Measurements from ENCODE around the gene ETNK1.

DNA sequence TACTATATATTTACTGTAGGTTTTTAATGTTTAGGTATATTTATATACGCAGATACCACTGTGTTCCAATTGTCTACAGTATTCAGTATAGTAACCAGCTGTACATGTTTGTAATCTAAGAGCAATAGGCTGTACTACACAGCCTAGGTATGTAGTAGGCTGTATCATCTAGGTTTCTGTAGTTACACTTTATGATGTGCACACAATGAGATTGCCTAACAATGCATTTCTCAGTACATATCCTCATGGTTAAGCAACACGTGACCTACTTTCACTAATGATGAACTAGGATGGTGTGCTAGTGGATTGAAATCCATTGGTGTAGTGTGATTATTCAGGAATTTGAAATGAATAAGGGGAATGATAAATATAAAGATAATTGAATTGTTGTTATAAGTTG lies 77.7 kb downstream of the ETNK1 start:
- TF ChIP-seq, protein P1, sequence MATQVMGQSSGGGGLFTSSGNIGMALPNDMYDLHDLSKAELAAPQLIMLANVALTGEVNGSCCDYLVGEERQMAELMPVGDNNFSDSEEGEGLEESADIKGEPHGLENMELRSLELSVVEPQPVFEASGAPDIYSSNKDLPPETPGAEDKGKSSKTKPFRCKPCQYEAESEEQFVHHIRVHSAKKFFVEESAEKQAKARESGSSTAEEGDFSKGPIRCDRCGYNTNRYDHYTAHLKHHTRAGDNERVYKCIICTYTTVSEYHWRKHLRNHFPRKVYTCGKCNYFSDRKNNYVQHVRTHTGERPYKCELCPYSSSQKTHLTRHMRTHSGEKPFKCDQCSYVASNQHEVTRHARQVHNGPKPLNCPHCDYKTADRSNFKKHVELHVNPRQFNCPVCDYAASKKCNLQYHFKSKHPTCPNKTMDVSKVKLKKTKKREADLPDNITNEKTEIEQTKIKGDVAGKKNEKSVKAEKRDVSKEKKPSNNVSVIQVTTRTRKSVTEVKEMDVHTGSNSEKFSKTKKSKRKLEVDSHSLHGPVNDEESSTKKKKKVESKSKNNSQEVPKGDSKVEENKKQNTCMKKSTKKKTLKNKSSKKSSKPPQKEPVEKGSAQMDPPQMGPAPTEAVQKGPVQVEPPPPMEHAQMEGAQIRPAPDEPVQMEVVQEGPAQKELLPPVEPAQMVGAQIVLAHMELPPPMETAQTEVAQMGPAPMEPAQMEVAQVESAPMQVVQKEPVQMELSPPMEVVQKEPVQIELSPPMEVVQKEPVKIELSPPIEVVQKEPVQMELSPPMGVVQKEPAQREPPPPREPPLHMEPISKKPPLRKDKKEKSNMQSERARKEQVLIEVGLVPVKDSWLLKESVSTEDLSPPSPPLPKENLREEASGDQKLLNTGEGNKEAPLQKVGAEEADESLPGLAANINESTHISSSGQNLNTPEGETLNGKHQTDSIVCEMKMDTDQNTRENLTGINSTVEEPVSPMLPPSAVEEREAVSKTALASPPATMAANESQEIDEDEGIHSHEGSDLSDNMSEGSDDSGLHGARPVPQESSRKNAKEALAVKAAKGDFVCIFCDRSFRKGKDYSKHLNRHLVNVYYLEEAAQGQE (IDR thresholded peaks at IDR 0.05; ENCODE audit: insufficient replicate concordance, low read depth): no peak
- TF ChIP-seq, protein P2, sequence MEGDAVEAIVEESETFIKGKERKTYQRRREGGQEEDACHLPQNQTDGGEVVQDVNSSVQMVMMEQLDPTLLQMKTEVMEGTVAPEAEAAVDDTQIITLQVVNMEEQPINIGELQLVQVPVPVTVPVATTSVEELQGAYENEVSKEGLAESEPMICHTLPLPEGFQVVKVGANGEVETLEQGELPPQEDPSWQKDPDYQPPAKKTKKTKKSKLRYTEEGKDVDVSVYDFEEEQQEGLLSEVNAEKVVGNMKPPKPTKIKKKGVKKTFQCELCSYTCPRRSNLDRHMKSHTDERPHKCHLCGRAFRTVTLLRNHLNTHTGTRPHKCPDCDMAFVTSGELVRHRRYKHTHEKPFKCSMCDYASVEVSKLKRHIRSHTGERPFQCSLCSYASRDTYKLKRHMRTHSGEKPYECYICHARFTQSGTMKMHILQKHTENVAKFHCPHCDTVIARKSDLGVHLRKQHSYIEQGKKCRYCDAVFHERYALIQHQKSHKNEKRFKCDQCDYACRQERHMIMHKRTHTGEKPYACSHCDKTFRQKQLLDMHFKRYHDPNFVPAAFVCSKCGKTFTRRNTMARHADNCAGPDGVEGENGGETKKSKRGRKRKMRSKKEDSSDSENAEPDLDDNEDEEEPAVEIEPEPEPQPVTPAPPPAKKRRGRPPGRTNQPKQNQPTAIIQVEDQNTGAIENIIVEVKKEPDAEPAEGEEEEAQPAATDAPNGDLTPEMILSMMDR (IDR thresholded peaks at IDR 0.05; ENCODE audit: insufficient read depth, low read length): no peak
- TF ChIP-seq POLR2AphosphoS5 (IDR thresholded peaks at IDR 0.05; ENCODE audit: low read depth) (no peak), GABPA (IDR thresholded peaks at IDR 0.05; ENCODE audit: low read depth) (no peak), SPI1 (IDR thresholded peaks at IDR 0.05; ENCODE audit: borderline replicate concordance, low read depth) (no peak)
